Ovary (tissue), 9 donors: ENCODE data around the gene TBC1D19. TPM values are rescaled to one million over a fixed set of nuclear protein-coding genes. Genes with fewer than 3 reads are reported as not detected.
"Not testable (repeated sequence)": the region's sequence is repeated elsewhere in the genome, so short reads cannot be mapped to it uniquely, and the experiment has no call there.

Source experiments
- DNase-seq, 5 donors: peaks; one replicate each; pipeline ENCODE4 v3.0.0-alpha.2; 2019 to 2020
- H3K27ac ChIP-seq, 2 donors: fragments of 200-600 bp; one replicate each; pipeline versions ENCODE4 v1.5.1 to v1.8.0; 2019 to 2022
- H3K27me3 ChIP-seq: fragments of 200-600 bp; one replicate; pipeline ENCODE4 v1.8.0; 2022
- H3K36me3 ChIP-seq: fragments of 200-600 bp; sonication (generic); one replicate; pipeline ENCODE4 v1.5.1; 2019
- H3K4me1 ChIP-seq: one replicate; pipeline ENCODE4 v1.8.1; 2013; ENCODE audit warnings: mild to moderate bottlenecking, moderate library complexity; ENCODE audit not compliant: insufficient read depth
- H3K4me3 ChIP-seq: fragments of 200-600 bp; sonication (generic); one replicate; pipeline ENCODE4 v1.5.1; 2017
- H3K9me3 ChIP-seq, 2 donors: fragments of 200-600 bp in 1 of 2; sonication (generic) in 1 of 2; one replicate each; pipeline versions ENCODE4 v1.5.1 to v1.8.1; 2013 to 2019; ENCODE audit warnings: mild to moderate bottlenecking in 1 of 2, moderate library complexity in 1 of 2
- EP300 ChIP-seq: sonication (generic); formaldehyde crosslinking; IDR thresholded peaks from one replicate; pipeline ENCODE4 v1.6.1; 2017; ENCODE audit warnings: antibody characterized with exemption
- POLR2A ChIP-seq: fragments of 450-650 bp; IDR thresholded peaks from one replicate; pipeline ENCODE4 v1.6.1; 2017; ENCODE audit warnings: antibody characterized with exemption, mild to moderate bottlenecking, moderate library complexity
- WGBS, 3 donors: extraction: QIAGEN DNeasy Blood & Tissue Kit in 1 of 3; methylation state at CpG; one replicate each; pipeline versions ENCODE4 v1.1.5 to v1.1.7; 2013 to 2017; 5-methylcytosine and 5-hydroxymethylcytosine counted together
- intact Hi-C, 4 donors: fragments of 100-400 bp; cut with DNase I; formaldehyde crosslinking; loops; one replicate each; pipeline versions ENCODE4 v1.11.0 to v1.15.1; 2022 to 2023
- polyA plus RNA-seq, 2 donors: library from polyadenylated mRNA; stranded (reverse); fragments of 200-250 nt in 1 of 2; fragments of 350-450 nt in 1 of 2; fragmentation: Illumina TruSeq in 1 of 2; extraction: RNeasy Lipid Tissue Mini Kit (QIAGEN cat#74804) in 1 of 2; gene quantifications; one replicate each; pipeline ENCODE4 v1.2.3, GENCODE V29; 2013 to 2014
- total RNA-seq, 7 donors: library from RNA; depleted of rRNA in 2 of 7; stranded (reverse); fragments of >200 nt in 2 of 7; fragmentation: NEBNext Ultra II Directional in 3 of 7; extraction: Animal tissue kit (Norgen Biotek cat#: 25700) in 3 of 7; gene quantifications; one replicate each; pipeline versions ENCODE4 v1.1.0 to v1.2.4, GENCODE V29; 2016 to 2023
- TF ChIP-seq, protein P1 (sequence below), 3 donors: fragments of 450-650 bp in 2 of 3; fragments of 200-600 bp in 1 of 3; IDR thresholded peaks; one replicate each; pipeline versions ENCODE4 v1.5.1 to v1.8.0; 2016 to 2022; ENCODE audit warnings: antibody characterized with exemption in 3 of 3, mild to moderate bottlenecking in 1 of 3
- donor health status: DM: no; HTN: no; CAD: no; lungs with moderate emphysema.
- donor health status: DM: no; HTN: no; CAD: no.
- donor health status: Bipolar disorder and iron deficiency.
- donor health status: DM: yes; HTN: yes; CAD: no.
- donor health status: DM: no; HTN: no; CAD: no.
- donor health status: DM: yes; HTN: yes; CAD: no.

Gene TBC1D19
- total and polyA plus RNA-seq, 9 donors, result 6.0 to 25.2 (median 14.8) TPM

DNA sequence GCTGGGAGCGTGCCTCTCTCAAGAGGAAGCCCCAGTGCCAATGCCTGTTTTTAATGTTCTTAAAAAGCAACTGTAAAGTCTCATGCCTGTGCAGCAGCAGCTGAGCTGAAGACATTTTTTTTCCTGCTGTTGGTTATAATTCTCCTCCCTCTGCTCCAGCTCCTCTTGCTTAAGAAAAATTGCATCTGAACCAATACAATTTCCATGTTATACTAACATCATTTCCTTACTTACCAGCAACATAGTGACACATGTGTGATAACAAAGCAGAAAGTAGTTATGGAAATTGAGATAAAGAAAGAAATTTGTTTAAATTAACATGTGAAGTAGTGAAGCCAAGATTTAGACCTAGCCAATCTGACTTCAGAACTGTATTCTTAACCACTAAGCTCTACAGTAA lies 101.4 kb downstream of the TBC1D19 start:
- no peak for DNase-seq
- no peak overlapping the region for H3K27ac ChIP-seq
- no peaks in the 10 kb centered on the region for H3K4me1 ChIP-seq
- no peaks in the 10 kb centered on the region for H3K9me3 ChIP-seq
- 89 to 94% (median 94%) methylated on average over 1 of the region's 1 CpG for WGBS, 3 donors
- no peak overlapping the region for H3K4me3 ChIP-seq
- TF ChIP-seq EP300, result no peak
- intact Hi-C loops, result no loop called here
- H3K36me3 ChIP-seq, result no peaks in the 10 kb centered on the region
- H3K27me3 ChIP-seq, result no peaks in the 10 kb centered on the region

DNA sequence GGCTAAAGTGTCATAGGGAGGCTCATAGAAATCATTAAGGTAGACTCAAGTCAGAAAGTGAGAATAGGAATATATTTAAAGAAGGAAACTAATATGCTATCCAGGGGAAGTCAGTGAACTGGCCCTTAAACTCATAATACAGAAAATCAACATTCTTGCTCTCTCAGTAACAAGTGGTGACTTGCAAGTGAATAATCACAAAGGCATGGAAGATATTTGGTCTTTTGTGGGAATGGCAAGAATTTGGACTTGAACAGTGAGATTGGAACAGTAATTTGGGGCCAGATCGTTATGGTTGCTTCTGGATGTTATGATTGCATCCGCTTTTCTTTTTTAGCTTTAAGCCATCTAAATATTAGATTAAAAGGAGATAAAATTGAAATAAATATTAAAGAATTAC lies 103.8 kb downstream of the TBC1D19 start:
- Histone ChIP-seq H3K4me3 (no peak overlapping the region), H3K27ac (no peak overlapping the region), H3K9me3 (no peaks in the 10 kb centered on the region), H3K36me3 (no peaks in the 10 kb centered on the region), H3K27me3 (no peaks in the 10 kb centered on the region), H3K4me1 (no peaks in the 10 kb centered on the region)
- TF ChIP-seq, protein P1, sequence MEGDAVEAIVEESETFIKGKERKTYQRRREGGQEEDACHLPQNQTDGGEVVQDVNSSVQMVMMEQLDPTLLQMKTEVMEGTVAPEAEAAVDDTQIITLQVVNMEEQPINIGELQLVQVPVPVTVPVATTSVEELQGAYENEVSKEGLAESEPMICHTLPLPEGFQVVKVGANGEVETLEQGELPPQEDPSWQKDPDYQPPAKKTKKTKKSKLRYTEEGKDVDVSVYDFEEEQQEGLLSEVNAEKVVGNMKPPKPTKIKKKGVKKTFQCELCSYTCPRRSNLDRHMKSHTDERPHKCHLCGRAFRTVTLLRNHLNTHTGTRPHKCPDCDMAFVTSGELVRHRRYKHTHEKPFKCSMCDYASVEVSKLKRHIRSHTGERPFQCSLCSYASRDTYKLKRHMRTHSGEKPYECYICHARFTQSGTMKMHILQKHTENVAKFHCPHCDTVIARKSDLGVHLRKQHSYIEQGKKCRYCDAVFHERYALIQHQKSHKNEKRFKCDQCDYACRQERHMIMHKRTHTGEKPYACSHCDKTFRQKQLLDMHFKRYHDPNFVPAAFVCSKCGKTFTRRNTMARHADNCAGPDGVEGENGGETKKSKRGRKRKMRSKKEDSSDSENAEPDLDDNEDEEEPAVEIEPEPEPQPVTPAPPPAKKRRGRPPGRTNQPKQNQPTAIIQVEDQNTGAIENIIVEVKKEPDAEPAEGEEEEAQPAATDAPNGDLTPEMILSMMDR (IDR thresholded peaks at IDR 0.05), result no peak
- no peak for TF ChIP-seq POLR2A
- no peak for TF ChIP-seq EP300
- WGBS, 3 donors, result 59 to 75% (median 66%) methylated on average over 2 of the region's 2 CpGs
- intact Hi-C loops, result no loop called here
- DNase-seq, result no peak

DNA sequence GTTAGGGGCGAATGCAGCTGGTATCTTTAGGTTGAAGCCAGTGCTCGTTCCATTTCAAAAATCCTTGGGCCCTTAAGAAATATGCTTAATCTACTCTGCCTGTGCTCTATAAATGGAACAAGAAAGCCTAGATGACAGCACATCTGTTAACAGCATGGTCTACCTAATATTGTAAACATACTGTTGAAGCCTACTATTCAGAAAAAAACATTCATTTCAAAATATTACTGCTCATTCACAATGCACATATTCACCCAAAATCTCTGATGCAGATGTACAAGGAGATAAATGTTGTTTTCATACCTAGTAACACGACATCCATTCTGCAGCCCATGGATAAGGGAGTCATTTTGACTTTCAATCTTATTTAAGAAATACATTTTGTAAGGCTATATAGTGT lies 106.6 kb downstream of the TBC1D19 start:
- TF ChIP-seq, protein P1 (IDR thresholded peaks at IDR 0.05), result no peak
- TF ChIP-seq POLR2A (no peak), EP300 (no peak)
- Histone ChIP-seq H3K4me1 (no peaks in the 10 kb centered on the region), H3K4me3 (no peak overlapping the region), H3K9me3 (no peaks in the 10 kb centered on the region), H3K36me3 (no peaks in the 10 kb centered on the region), H3K27me3 (no peaks in the 10 kb centered on the region), H3K27ac (no peak overlapping the region)
- WGBS, 3 donors, result 65 to 98% (median 67%) methylated on average over 3 of the region's 3 CpGs
- DNase-seq, result no peak
- intact Hi-C loops, result no loop called here

DNA sequence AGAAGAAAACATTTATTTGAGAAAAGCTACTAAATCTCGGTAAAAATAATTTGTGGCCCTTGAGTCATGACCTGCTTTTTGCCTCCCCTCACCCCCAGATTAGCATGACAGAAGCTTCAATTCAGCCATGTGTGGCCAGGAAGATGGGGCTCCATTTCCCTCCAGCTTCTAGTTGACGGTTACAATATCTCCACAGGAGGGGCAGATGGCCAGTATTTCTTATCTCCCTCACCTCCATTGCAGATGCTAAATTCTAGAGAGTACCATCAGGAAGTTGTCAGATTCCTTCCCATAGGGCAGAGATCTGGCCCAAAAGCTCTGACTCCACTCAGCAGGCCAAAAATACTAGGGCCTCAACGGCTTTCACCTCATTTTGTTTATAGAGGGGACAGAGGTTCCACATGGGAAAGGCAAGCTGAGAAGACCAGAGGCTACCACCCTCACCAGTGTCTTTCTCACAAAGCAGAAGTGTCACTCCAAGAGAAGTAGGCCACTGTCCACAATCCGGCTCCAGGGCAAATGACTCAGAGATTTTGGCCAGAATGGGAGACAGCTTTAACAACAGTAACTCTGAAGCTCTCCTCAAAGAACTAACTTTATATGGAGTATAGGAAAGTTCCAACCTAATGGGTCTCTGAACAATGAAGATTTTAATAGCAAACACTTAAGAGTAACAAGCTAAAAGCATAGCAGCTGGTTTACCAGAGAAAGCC lies 108.3 kb downstream of the TBC1D19 start:
- Histone ChIP-seq H3K36me3 (no peaks in the 10 kb centered on the region), H3K27me3 (no peaks in the 10 kb centered on the region), H3K4me1 (no peaks in the 10 kb centered on the region), H3K9me3 (no peaks in the 10 kb centered on the region), H3K27ac (no peak overlapping the region), H3K4me3 (no peak overlapping the region)
- no peak for DNase-seq
- 94 to 95% (median 95%) methylated on average over 4 of the region's 4 CpGs for WGBS, 3 donors
- TF ChIP-seq, protein P1 (IDR thresholded peaks at IDR 0.05), result no peak
- no peak for TF ChIP-seq EP300
- no peak for TF ChIP-seq POLR2A
- intact Hi-C loops, result no loop called here

DNA sequence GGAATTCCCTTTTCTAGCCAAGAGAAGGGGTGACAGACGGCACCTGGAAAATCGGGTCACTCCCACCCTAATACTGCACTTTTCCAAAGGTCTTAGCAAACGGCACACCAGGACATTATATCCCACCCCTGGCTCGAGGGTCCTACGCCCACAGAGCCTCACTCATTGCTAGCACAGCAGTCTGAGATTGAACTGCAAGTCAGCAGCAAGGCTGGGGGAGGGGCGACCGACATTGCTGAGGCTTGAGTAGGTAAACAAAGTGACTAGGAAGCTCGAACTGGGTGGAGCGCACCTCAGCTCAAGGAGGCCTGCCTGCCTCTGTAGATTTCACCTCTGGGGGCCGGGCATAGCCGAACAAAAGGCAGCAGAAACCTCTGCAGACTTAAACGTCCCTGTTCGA lies 110.2 kb downstream of the TBC1D19 start:
- 95 to 96% (median 95%) methylated on average over 13 of the region's 13 CpGs for WGBS, 3 donors
- H3K36me3 ChIP-seq, H3K27me3 ChIP-seq, H3K27ac ChIP-seq, H3K4me1 ChIP-seq, intact Hi-C loops, H3K4me3 ChIP-seq, H3K9me3 ChIP-seq, DNase-seq: not testable (repeated sequence)
